ENCODE measurements around the gene EFEMP2.
"Not testable (repeated sequence)": the region's sequence is repeated elsewhere in the genome, so short reads cannot be mapped to it uniquely, and the experiment has no call there.

The EFEMP2 gene

GRCh38 chr11:65833297-65834030 lies 39.1 kb downstream of the EFEMP2 start, which contains the start of gene SNX32:
SNX32 (plus strand) TSS chr11:65833963; CDS start chr11:65834066, 103 bp downstream.
- TF ChIP-seq, protein P1, sequence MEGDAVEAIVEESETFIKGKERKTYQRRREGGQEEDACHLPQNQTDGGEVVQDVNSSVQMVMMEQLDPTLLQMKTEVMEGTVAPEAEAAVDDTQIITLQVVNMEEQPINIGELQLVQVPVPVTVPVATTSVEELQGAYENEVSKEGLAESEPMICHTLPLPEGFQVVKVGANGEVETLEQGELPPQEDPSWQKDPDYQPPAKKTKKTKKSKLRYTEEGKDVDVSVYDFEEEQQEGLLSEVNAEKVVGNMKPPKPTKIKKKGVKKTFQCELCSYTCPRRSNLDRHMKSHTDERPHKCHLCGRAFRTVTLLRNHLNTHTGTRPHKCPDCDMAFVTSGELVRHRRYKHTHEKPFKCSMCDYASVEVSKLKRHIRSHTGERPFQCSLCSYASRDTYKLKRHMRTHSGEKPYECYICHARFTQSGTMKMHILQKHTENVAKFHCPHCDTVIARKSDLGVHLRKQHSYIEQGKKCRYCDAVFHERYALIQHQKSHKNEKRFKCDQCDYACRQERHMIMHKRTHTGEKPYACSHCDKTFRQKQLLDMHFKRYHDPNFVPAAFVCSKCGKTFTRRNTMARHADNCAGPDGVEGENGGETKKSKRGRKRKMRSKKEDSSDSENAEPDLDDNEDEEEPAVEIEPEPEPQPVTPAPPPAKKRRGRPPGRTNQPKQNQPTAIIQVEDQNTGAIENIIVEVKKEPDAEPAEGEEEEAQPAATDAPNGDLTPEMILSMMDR (IDR thresholded peaks at IDR 0.05): no peak
- TF ChIP-seq ZFX (IDR thresholded peaks at IDR 0.05; ENCODE audit: borderline replicate concordance): no peak
- H3K27ac ChIP-seq: no peak within 1 kb of the TSS

GRCh38 chr11:65832231-65832630 lies 40.4 kb downstream of the EFEMP2 start:
- H3K27ac ChIP-seq: not testable (repeated sequence)

DNA sequence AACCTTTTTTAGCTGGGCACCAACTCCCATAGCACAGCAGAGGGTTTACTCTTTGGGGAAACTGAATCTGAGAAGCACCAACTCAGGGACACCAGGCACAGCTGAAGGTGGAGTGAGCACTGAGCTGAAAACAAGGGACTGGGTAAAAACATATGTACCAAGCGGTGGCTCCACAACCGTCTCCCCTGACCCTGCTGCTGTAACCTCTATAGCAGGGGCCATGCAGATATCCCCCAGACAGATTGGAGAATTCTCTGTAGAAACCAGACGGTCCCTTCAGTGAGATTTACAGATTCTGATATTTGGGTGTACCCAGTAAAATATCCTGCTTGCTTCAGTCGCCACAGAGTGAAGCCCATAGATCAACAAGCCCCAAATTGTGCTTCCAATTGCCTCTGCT lies 43.1 kb downstream of the EFEMP2 start:
- no peak overlapping the region for H3K27ac ChIP-seq
- TF ChIP-seq, protein P1 (IDR thresholded peaks at IDR 0.05): no peak
- TF ChIP-seq ZFX (IDR thresholded peaks at IDR 0.05; ENCODE audit: borderline replicate concordance): no peak

DNA sequence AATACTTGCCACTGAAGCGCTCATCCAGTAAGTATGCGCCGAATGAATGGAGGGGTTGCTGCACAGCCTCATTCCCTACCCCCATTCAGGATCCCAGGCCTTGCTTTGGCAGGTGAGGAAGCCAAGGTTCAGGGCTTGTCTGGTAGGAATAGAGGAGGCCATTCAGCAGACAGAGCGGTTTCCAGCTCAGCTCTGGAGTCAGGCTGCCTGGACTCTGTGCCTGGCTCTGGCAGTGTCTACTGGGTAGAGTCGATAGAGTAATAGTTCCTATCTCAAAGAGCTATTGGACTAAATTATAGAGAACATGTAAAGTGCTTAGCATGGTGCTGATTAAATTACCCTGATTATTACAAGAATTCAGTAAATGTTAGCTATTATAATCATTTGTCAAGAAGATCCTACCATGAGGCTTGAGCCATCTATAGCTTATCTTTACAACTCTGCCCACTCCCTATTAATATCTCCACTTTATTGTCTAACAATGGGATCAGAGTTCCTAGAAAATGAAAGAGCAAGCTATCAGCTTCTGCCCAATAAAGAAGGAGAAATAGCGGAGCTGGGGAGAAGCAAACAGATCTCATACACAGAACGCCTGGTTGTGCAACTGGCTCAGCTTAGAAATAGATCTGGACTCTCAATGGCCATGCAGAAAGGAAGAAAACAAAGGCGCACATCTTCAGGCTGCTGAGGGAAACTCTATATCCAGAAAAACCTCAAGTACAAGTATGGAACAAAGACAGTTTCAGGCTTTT lies 45.4 kb downstream of the EFEMP2 start:
- TF ChIP-seq, protein P1 (IDR thresholded peaks at IDR 0.05): no peak
- TF ChIP-seq ZFX (IDR thresholded peaks at IDR 0.05; ENCODE audit: borderline replicate concordance): no peak

GRCh38 chr11:65822776-65823528 lies 49.6 kb downstream of the EFEMP2 start:
- TF ChIP-seq, protein P1 (IDR thresholded peaks at IDR 0.05): no peak
- TF ChIP-seq ZFX (IDR thresholded peaks at IDR 0.05; ENCODE audit: borderline replicate concordance): no peak

More for the DNA sequence above, 45.4 kb downstream of the EFEMP2 start:
- H3K27ac ChIP-seq: no peak overlapping the region

DNA sequence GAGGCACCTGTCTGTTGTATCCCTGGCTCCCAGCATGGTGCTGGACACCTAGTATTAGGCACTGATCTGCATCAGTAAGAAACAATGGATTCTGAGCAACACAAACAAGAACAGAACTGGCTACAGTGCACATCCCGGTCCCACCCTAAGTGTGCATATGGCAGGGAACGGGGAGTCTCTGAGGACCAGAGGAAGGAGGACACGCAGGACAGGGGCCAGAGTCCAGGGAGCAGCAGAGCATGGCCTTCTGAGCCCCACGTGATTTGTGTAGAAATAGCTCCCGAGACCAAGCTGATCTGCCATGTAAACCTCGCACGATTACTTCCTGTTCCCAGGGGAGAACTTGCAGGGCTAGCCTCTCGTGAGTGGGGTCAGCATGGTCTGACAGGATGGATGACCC lies 51.5 kb downstream of the EFEMP2 start:
- H3K27ac ChIP-seq: no peak overlapping the region
- TF ChIP-seq, protein P1 (IDR thresholded peaks at IDR 0.05): no peak
- TF ChIP-seq ZFX (IDR thresholded peaks at IDR 0.05; ENCODE audit: borderline replicate concordance): no peak

More at GRCh38 chr11:65822776-65823528, 49.6 kb downstream of the EFEMP2 start:
- no peak overlapping the region for H3K27ac ChIP-seq

DNA sequence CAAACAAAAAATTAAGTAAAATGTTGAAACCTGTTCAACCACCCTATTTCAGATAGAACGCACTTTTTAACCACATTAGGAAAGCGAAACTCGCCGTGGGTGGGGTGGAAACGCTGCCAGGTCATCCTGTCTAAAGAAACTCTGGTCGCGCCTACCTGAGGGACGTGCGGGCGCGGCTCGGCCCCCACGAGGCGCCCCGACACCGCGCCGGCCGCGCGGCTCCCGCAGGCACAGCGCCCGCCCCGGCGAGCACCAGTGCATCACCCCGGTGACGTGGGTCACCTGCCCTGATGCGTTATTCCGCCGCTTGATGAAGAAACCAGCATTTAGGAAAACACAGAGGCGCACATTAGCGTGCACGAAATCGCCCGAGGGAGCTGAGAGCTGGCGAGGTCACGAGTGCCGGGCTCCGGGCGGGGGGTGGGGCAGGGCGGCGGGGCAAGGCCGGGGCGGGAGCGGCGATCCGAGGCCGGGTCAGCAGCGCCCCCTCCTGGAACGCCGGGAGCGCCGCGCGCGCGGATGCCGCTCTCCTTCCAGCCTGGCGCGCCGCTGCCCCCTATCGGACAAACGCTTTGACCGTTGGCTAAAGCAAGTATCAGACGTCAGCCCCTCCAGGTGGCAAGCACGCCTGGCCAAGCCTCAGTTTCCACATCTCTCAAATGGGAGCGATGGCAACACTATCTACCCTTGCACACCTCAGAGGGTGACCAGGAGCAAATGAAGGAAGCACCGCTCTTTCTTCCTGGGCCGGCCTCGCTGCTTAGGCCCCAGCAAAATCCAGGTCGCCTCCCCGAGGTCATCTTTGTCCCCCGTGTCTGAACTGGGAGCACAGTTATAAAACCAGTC lies 54.5 kb downstream of the EFEMP2 start:
- H3K27ac ChIP-seq: peak overlapping the region; percentile 71
- TF ChIP-seq, protein P1 (IDR thresholded peaks at IDR 0.05): peak; percentile 99
- no peak for TF ChIP-seq ZFX (IDR thresholded peaks at IDR 0.05; ENCODE audit: borderline replicate concordance)

Data from 22Rv1 (cell line).